Endothelial cell of umbilical vein (primary cell): ENCODE results near the gene CORO2B. TPM values are rescaled to one million over a fixed set of nuclear protein-coding genes. Genes with fewer than 3 reads are reported as not detected.

Experiments used
- BruUV-seq: library from RNA; stranded (reverse); fragments of 400-500 nt; replicated peaks from 2 replicates; lab custom pipeline; 2021; lab: Mats Ljungman, UMichigan
- CTCF ChIA-PET: fragments of 300-600, 350-600 bp; sonication (Branson Sonifier 250); formaldehyde crosslinking; loops from one replicate; lab custom pipeline; 2021; ENCODE audit warnings: antibody characterized with exemption, inconsistent platforms; lab: Charles Lee
- POLR2A ChIA-PET: fragments of 300-600, 350-600 bp; sonication (Branson Sonifier 250); formaldehyde crosslinking; loops from one replicate; lab custom pipeline; 2021; ENCODE audit warnings: antibody characterized with exemption, inconsistent platforms; lab: Charles Lee
- DNase-seq: peaks from one replicate; pipeline ENCODE4 v3.0.0-alpha.2; 2011; ENCODE audit warnings: low read depth, low spot score
- FAIRE-seq: peaks from 2 replicates; lab custom pipeline; 2011; peaks lifted over from hg19 to GRCh38; lab: Jason Lieb, UNC
- H2AFZ ChIP-seq: 2 replicates; pipeline ENCODE4 v1.6.0; 2012; ENCODE audit warnings: low read depth, low read length, control low read depth, inconsistent platforms
- H3K27ac ChIP-seq: 2 replicates; pipeline ENCODE4 v1.5.1; 2011; ENCODE audit warnings: low read depth, mild to moderate bottlenecking, control low read depth, low read length, moderate library complexity; ENCODE audit not compliant: insufficient read depth
- H3K27me3 ChIP-seq, 2 experiments: 2 replicates each; pipeline versions ENCODE4 v1.6.0 to v1.6.1; 2011; ENCODE audit warnings: low read length in 2 of 2, mixed read lengths in 1 of 2; ENCODE audit not compliant: control insufficient read depth in 2 of 2, insufficient read depth in 2 of 2
- H3K36me3 ChIP-seq, 2 experiments: 2 replicates in 1 of 2; 3 replicates in 1 of 2; pipeline ENCODE4 v1.5.1; 2011; ENCODE audit warnings: low read length in 2 of 2, mild to moderate bottlenecking in 1 of 2, moderate library complexity in 1 of 2; ENCODE audit not compliant: control insufficient read depth in 2 of 2, insufficient read depth in 2 of 2; ENCODE audit errors: extremely low read depth in 1 of 2
- H3K4me1 ChIP-seq: 3 replicates; pipeline ENCODE4 v1.5.1; 2011; ENCODE audit warnings: mild to moderate bottlenecking, low read length; ENCODE audit not compliant: control insufficient read depth, insufficient read depth; ENCODE audit errors: extremely low read depth
- H3K4me2 ChIP-seq: 2 replicates; pipeline ENCODE4 v1.6.1; 2011; ENCODE audit warnings: low read length, control low read depth, mixed read lengths; ENCODE audit not compliant: insufficient read depth
- H3K4me3 ChIP-seq, 3 experiments: fragments of 200-600 bp in 1 of 3; sonication (generic), shearing (Covaris generic) in 1 of 3; replicated peaks in 1 of 3; 2 replicates each; pipeline ENCODE4 v1.5.1; 2011 to 2016; ENCODE audit warnings: control low read depth in 3 of 3, low read length in 3 of 3, mild to moderate bottlenecking in 2 of 3, inconsistent platforms in 1 of 3, low read depth in 1 of 3, moderate library complexity in 1 of 3; ENCODE audit not compliant: insufficient read depth in 1 of 3
- H3K79me2 ChIP-seq: 2 replicates; pipeline ENCODE4 v1.6.0; 2012; ENCODE audit warnings: low read length, inconsistent platforms; ENCODE audit not compliant: control insufficient read depth, insufficient read depth
- H3K9ac ChIP-seq: replicated peaks from 2 replicates; pipeline ENCODE3; 2011; ENCODE audit warnings: low read length, control low read depth; ENCODE audit not compliant: insufficient read depth; ENCODE audit errors: extremely low read depth
- H3K9me1 ChIP-seq: replicated peaks from 3 replicates; pipeline ENCODE4 v1.6.0; 2011; ENCODE audit warnings: mild to moderate bottlenecking, low read length; ENCODE audit not compliant: control insufficient read depth, insufficient read depth; ENCODE audit errors: extremely low read depth
- H3K9me3 ChIP-seq: replicated peaks from 2 replicates; pipeline ENCODE4 v1.5.1; 2012; ENCODE audit warnings: low read length, inconsistent platforms; ENCODE audit not compliant: control insufficient read depth, insufficient read depth
- H4K20me1 ChIP-seq: replicated peaks from 2 replicates; pipeline ENCODE3; 2011; ENCODE audit warnings: mild to moderate bottlenecking, low read length; ENCODE audit not compliant: control insufficient read depth, insufficient read depth; ENCODE audit errors: extremely low read depth
- CTCF ChIP-seq, 2 donors: IDR thresholded peaks; 1 replicate in 1 of 2; 2 replicates in 1 of 2; pipeline ENCODE4 v1.5.1; 2011; ENCODE audit warnings: low read length in 2 of 2, mild to moderate bottlenecking in 2 of 2, moderate library complexity in 2 of 2, control low read depth in 1 of 2, inconsistent platforms in 1 of 2, low read depth in 1 of 2; ENCODE audit not compliant: insufficient read depth in 1 of 2; ENCODE audit errors: extremely low read depth in 1 of 2
- EZH2 ChIP-seq: IDR thresholded peaks from 2 replicates; pipeline ENCODE4 v1.6.1; 2012; ENCODE audit warnings: borderline replicate concordance, low read depth, mild to moderate bottlenecking, moderate library complexity, low read length, inconsistent platforms; ENCODE audit not compliant: severe bottlenecking
- FOS ChIP-seq: IDR thresholded peaks from 2 replicates; pipeline ENCODE4 v1.6.1; 2011; ENCODE audit warnings: mild to moderate bottlenecking, low read length, moderate library complexity, borderline replicate concordance; ENCODE audit not compliant: insufficient read depth
- GATA2 ChIP-seq: IDR thresholded peaks from 2 replicates; pipeline ENCODE4 v1.7.0; 2011; ENCODE audit warnings: low read depth, mild to moderate bottlenecking, moderate library complexity, mixed read lengths, low read length; ENCODE audit not compliant: insufficient read length, insufficient read depth
- JUN ChIP-seq: IDR thresholded peaks from 2 replicates; pipeline ENCODE4 v1.6.1; 2011; ENCODE audit warnings: borderline replicate concordance, low read depth; ENCODE audit not compliant: insufficient read length, insufficient read depth
- MYC ChIP-seq: IDR thresholded peaks from one replicate; pipeline ENCODE4 v1.6.1; 2011; ENCODE audit warnings: mild to moderate bottlenecking, low read depth, low read length
- POLR2A ChIP-seq: IDR thresholded peaks from 2 replicates; pipeline ENCODE4 v1.6.1; 2012; ENCODE audit warnings: low read depth, mild to moderate bottlenecking, control low read depth, low read length
- POLR2AphosphoS5 ChIP-seq: IDR thresholded peaks from 2 replicates; pipeline ENCODE4 v1.6.1; 2012; ENCODE audit warnings: low read depth, mild to moderate bottlenecking, control low read depth, low read length, moderate library complexity; ENCODE audit not compliant: insufficient read depth
- dilution Hi-C: fragments of 300-500 bp; cut with MboI; formaldehyde crosslinking; loops from one replicate; pipeline ENCODE4 v1.15.0; 2019; ENCODE audit warnings: low sequenced_read_pairs; ENCODE audit not compliant: extremely low pct_ligation_motif_present
- intact Hi-C: fragments of 100-400 bp; cut with micrococcal nuclease; formaldehyde crosslinking; loops from one replicate; pipeline ENCODE4 v1.10.0; 2022
- polyA plus RNA-seq, 4 experiments: library from polyadenylated mRNA; depleted of rRNA in 3 of 4; stranded (reverse) in 3 of 4; unstranded in 1 of 4; fragments of >200 nt; gene quantifications; 2 replicates each; pipeline versions ENCODE4 v1.2.1 to v1.2.3, GENCODE V29; 2011 to 2012; ENCODE audit warnings: missing spikeins in 1 of 4
- total RNA-seq: library from RNA; stranded (reverse); gene quantifications from 2 replicates; pipeline ENCODE4 v1.2.3, GENCODE V29; 2021
- TF ChIP-seq, protein P1 (sequence below): IDR thresholded peaks from 2 replicates; pipeline ENCODE4 v1.6.1; 2011; ENCODE audit not compliant: insufficient read depth, insufficient read length

CORO2B gene
- total and polyA plus RNA-seq, 2 donors (not counting 3 experiments of a cell fraction or from before 2014, with no cell fraction given), result 2.4 to 3.7 TPM

GRCh38 chr15:68696414-68697363, 117.9 kb downstream of the CORO2B start:
- Histone ChIP-seq H3K4me1 (peaks cover 11% of the 10 kb centered on the region), H3K4me2 (no peak overlapping the region), H3K79me2 (no peaks in the 10 kb centered on the region), H3K36me3 (no peaks in the 10 kb centered on the region), H3K27me3 (peaks cover 0 to 3% of the 10 kb centered on the region in 2 experiments), H4K20me1 (no peaks in the 10 kb centered on the region), H3K27ac (no peak overlapping the region), H3K9me1 (no peaks in the 10 kb centered on the region), H3K9ac (no peak overlapping the region), H3K9me3 (no peaks in the 10 kb centered on the region), H3K4me3 (no peak overlapping the region), H2AFZ (no peak overlapping the region)
- ChIA-PET CTCF (no interaction called here), POLR2A (no interaction called here)
- TF ChIP-seq GATA2 (no peak), EZH2 (no peak), POLR2A (no peak), FOS (no peak), JUN (no peak), CTCF (IDR thresholded peaks at IDR 0.05; ENCODE audit: extremely low read depth in 1 of 2, insufficient read depth in 1 of 2, low read depth in 1 of 2, low read length in 2 of 2) (no peak), MYC (no peak), POLR2AphosphoS5 (no peak)
- TF ChIP-seq, protein P1, sequence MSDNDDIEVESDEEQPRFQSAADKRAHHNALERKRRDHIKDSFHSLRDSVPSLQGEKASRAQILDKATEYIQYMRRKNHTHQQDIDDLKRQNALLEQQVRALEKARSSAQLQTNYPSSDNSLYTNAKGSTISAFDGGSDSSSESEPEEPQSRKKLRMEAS, result no peak
- no TSS peak for BruUV-seq
- FAIRE-seq (no peak), DNase-seq (no peak)
- dilution Hi-C loops (no loop called here), intact Hi-C loops (no loop called here)
